GM19372 (cell line): ENCODE data around the gene ACO1.
A peak's percentile ranks its signal among the peaks of the same experiment; 100 is the strongest.

Source experiments
- ATAC-seq: cut with Tn5 transposase; IDR thresholded peaks from one replicate; pipeline ENCODE4 v1.9.1; 2021; ENCODE audit warnings: mild to moderate bottlenecking, low read depth, moderate library complexity; ENCODE audit not compliant: unreplicated experiment

The ACO1 gene

GRCh38 chr9:32380944-32381343, 3.5 kb upstream of the ACO1 start:
- ATAC-seq = no peak

GRCh38 chr9:32382565-32383320, 1.7 kb upstream of the ACO1 start:
- ATAC-seq = no peak

- peak; percentile 12 for ATAC-seq
Observed at GRCh38 chr9:32384002-32384363, 460 bp upstream of the ACO1 start.

GRCh38 chr9:32385152-32385884, 875 bp downstream of the ACO1 start:
- no peak for ATAC-seq

GRCh38 chr9:32385885-32386283, 1.4 kb downstream of the ACO1 start:
- ATAC-seq = no peak

- no peak for ATAC-seq
Observed at GRCh38 chr9:32387256-32387655, 2.8 kb downstream of the ACO1 start.

GRCh38 chr9:32389365-32389764, 4.9 kb downstream of the ACO1 start:
- ATAC-seq = no peak

- no peak for ATAC-seq
Observed at GRCh38 chr9:32393911-32394310, 9.5 kb downstream of the ACO1 start.

GRCh38 chr9:32394381-32395049, 10.1 kb downstream of the ACO1 start:
- no peak for ATAC-seq

GRCh38 chr9:32395510-32396216, 11.2 kb downstream of the ACO1 start:
- ATAC-seq = no peak

- no peak for ATAC-seq
Observed at GRCh38 chr9:32398207-32398606, 13.8 kb downstream of the ACO1 start.

- no peak for ATAC-seq
Observed at GRCh38 chr9:32399110-32399815, 14.8 kb downstream of the ACO1 start.

- no peak for ATAC-seq
Observed at GRCh38 chr9:32401488-32401887, 17.0 kb downstream of the ACO1 start.

- no peak for ATAC-seq
Observed at GRCh38 chr9:32403567-32404260, 19.3 kb downstream of the ACO1 start.

GRCh38 chr9:32404402-32404801, 20.0 kb downstream of the ACO1 start:
- ATAC-seq = no peak

GRCh38 chr9:32404856-32405255, 20.4 kb downstream of the ACO1 start:
- no peak for ATAC-seq

GRCh38 chr9:32405506-32405905, 21.1 kb downstream of the ACO1 start:
- no peak for ATAC-seq

GRCh38 chr9:32406046-32406445, 21.6 kb downstream of the ACO1 start:
- no peak for ATAC-seq

- no peak for ATAC-seq
Observed at GRCh38 chr9:32411753-32412152, 27.3 kb downstream of the ACO1 start.

GRCh38 chr9:32412440-32412839, 28.0 kb downstream of the ACO1 start:
- no peak for ATAC-seq
